Gastrocnemius medialis (tissue), 4 donors: Measurements from ENCODE around the gene ROBO4. TPM values are rescaled to one million over a fixed set of nuclear protein-coding genes. Genes with fewer than 3 reads are reported as not detected.

Experiments
- ATAC-seq, 2 donors: fragments of 150-250 bp; one replicate each; pipeline ENCODE4 v1.9.1; 2016
- DNase-seq, 2 donors: peaks; one replicate each; pipeline ENCODE4 v3.0.0-alpha.2; 2019
- H3K27ac ChIP-seq, 4 donors: fragments of 200-600 bp; sonication (generic); 1 replicate in 1 of 4; 2 replicates in 3 of 4; pipeline ENCODE4 v1.5.1; 2016 to 2018; ENCODE audit warnings: mild to moderate bottlenecking in 2 of 4, moderate library complexity in 1 of 4
- H3K27me3 ChIP-seq, 3 donors: fragments of 200-600 bp; sonication (generic) in 2 of 3; 1 replicate in 1 of 3; 2 replicates in 2 of 3; pipeline versions ENCODE4 v1.5.1 to v1.6.0; 2016 to 2019; ENCODE audit warnings: mild to moderate bottlenecking in 1 of 3, moderate library complexity in 1 of 3
- H3K36me3 ChIP-seq, 2 donors: fragments of 200-600 bp; sonication (generic) in 1 of 2; one replicate each; pipeline ENCODE4 v1.5.1; 2017 to 2018
- H3K4me1 ChIP-seq, 2 donors: fragments of 200-600 bp; sonication (generic) in 1 of 2; one replicate each; pipeline ENCODE4 v1.5.1; 2016 to 2017; ENCODE audit warnings: mild to moderate bottlenecking in 2 of 2
- H3K4me3 ChIP-seq, 4 donors: fragments of 200-600 bp; sonication (generic) in 3 of 4; 1 replicate in 1 of 4; 2 replicates in 3 of 4; pipeline ENCODE4 v1.5.1; 2016 to 2019; ENCODE audit warnings: mild to moderate bottlenecking in 2 of 4
- H3K9me3 ChIP-seq, 3 donors: fragments of 200-600 bp; sonication (generic) in 2 of 3; 1 replicate in 1 of 3; 2 replicates in 2 of 3; pipeline ENCODE4 v1.5.1; 2016 to 2019
- CTCF ChIP-seq, 5 experiments: fragments of 450-650 bp in 3 of 5; fragments of 200-600 bp in 2 of 5; sonication (generic) in 2 of 5; IDR thresholded peaks in 4 of 5; conservative IDR thresholded peaks in 1 of 5; 1 replicate in 4 of 5; 2 replicates in 1 of 5; pipeline ENCODE4 v1.5.1; 2016 to 2019; ENCODE audit warnings: antibody characterized with exemption in 5 of 5, mild to moderate bottlenecking in 3 of 5, moderate library complexity in 3 of 5
- POLR2A ChIP-seq, 2 donors: fragments of 450-650 bp; IDR thresholded peaks; one replicate each; pipeline ENCODE4 v1.6.1; 2017; ENCODE audit warnings: antibody characterized with exemption in 2 of 2, mild to moderate bottlenecking in 2 of 2, moderate library complexity in 2 of 2
- in situ Hi-C, 4 donors: fragments of 200-750 bp; cut with MboI; loops; one replicate each; pipeline versions ENCODE4 v1.15.0 to v1.8.0; 2017; ENCODE audit warnings: low sequenced_read_pairs in 4 of 4
- intact Hi-C: fragments of 100-400 bp; cut with DNase I; formaldehyde crosslinking; loops from one replicate; pipeline ENCODE4 v1.15.1; 2023; ENCODE audit warnings: low total_unique reads
- total RNA-seq, 4 donors: library from RNA; depleted of rRNA; stranded (reverse); fragments of >200 nt; gene quantifications; one replicate each; pipeline versions ENCODE4 v1.1.0 to v1.2.3, GENCODE V29; 2016

ROBO4 gene
- total RNA-seq, 4 donors from 2014 or later, result 7.6 to 18.7 (median 14.7) TPM

GRCh38 chr11:124861670-124862069 is 36.0 kb downstream of the ROBO4 start:
- in situ Hi-C loops (no loop called here), intact Hi-C loops (no loop called here)
- Histone ChIP-seq H3K36me3 (no peaks in the 10 kb centered on the region), H3K9me3 (no peaks in the 10 kb centered on the region), H3K4me3 (no peak overlapping the region), H3K27me3 (peaks cover 51 to 76% (median 60%) of the 10 kb centered on the region in 3 donors), H3K4me1 (peaks cover 17 to 22% of the 10 kb centered on the region in 2 donors), H3K27ac (no peak overlapping the region)
- TF ChIP-seq POLR2A (IDR thresholded peaks at IDR 0.05) (no peak), CTCF (IDR thresholded peaks at IDR 0.05 in 4 of 5, conservative IDR thresholded peaks at IDR 0.05 in 1 of 5) (no peak)
- ATAC-seq, result no peak
- DNase-seq, result no peak

- Histone ChIP-seq H3K4me1 (peaks cover 5 to 7% of the 10 kb centered on the region in 2 donors), H3K27ac (no peak overlapping the region), H3K27me3 (peaks cover 26 to 51% (median 37%) of the 10 kb centered on the region in 3 donors), H3K4me3 (no peak overlapping the region), H3K36me3 (no peaks in the 10 kb centered on the region), H3K9me3 (no peaks in the 10 kb centered on the region)
- TF ChIP-seq POLR2A (IDR thresholded peaks at IDR 0.05), result no peak
- no peak for TF ChIP-seq CTCF (IDR thresholded peaks at IDR 0.05 in 4 of 5, conservative IDR thresholded peaks at IDR 0.05 in 1 of 5)
- ATAC-seq (no peak), DNase-seq (no peak)
- intact Hi-C loops (no loop called here), in situ Hi-C loops (no loop called here)
These were observed 38.5 kb downstream of the ROBO4 start for GRCh38 chr11:124859171-124859570.

GRCh38 chr11:124846070-124846673 is 51.5 kb downstream of the ROBO4 start:
- TF ChIP-seq POLR2A (IDR thresholded peaks at IDR 0.05), result no peak
- TF ChIP-seq CTCF (IDR thresholded peaks at IDR 0.05 in 4 of 5, conservative IDR thresholded peaks at IDR 0.05 in 1 of 5), result no peak
- intact Hi-C loops (no loop called here), in situ Hi-C loops (no loop called here)
- no peak for ATAC-seq
- peaks cover 0 to 6% of the 10 kb centered on the region in 2 donors for H3K4me1 ChIP-seq
- peaks cover 66 to 97% (median 87%) of the 10 kb centered on the region in 3 donors for H3K27me3 ChIP-seq
- H3K4me3 ChIP-seq, result no peak overlapping the region
- H3K36me3 ChIP-seq, result no peaks in the 10 kb centered on the region
- H3K9me3 ChIP-seq, result no peaks in the 10 kb centered on the region
- H3K27ac ChIP-seq, result no peak overlapping the region
- DNase-seq, result no peak

- DNase-seq, result no peak
- peaks cover 81 to 98% (median 93%) of the 10 kb centered on the region in 3 donors for H3K27me3 ChIP-seq
These were observed 53.0 kb downstream of the ROBO4 start for GRCh38 chr11:124844664-124845079.

More at GRCh38 chr11:124844664-124845079, 53.0 kb downstream of the ROBO4 start:
- Histone ChIP-seq H3K36me3 (no peaks in the 10 kb centered on the region), H3K4me3 (no peak overlapping the region), H3K9me3 (no peaks in the 10 kb centered on the region), H3K4me1 (peaks cover 2 to 10% of the 10 kb centered on the region in 2 donors), H3K27ac (no peak overlapping the region)
- intact Hi-C loops (no loop called here), in situ Hi-C loops (no loop called here)
- no peak for TF ChIP-seq CTCF (IDR thresholded peaks at IDR 0.05 in 4 of 5, conservative IDR thresholded peaks at IDR 0.05 in 1 of 5)
- no peak for TF ChIP-seq POLR2A (IDR thresholded peaks at IDR 0.05)
- no peak for ATAC-seq
